ENCODE measurements around the gene CFAP74.

DNA sequence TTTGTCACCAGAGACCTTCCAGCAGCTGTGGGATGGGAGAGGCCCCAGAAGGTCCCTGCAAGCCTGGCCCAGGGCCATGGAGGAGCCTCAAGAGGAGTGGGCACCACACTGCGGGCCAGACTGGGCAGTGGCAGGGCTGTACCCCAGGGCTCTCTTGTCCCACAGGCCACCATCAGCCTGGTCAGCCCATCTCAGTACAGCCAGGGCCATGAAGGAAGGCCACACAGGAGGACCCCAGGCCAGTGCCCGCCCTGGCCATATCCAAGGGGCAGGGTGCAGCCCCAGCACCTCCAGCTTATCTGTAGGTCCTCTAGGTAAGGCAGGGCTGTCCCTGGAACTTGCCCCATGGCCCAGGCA lies 109.6 kb downstream of the CFAP74 start:
- TF ChIP-seq, protein P1, sequence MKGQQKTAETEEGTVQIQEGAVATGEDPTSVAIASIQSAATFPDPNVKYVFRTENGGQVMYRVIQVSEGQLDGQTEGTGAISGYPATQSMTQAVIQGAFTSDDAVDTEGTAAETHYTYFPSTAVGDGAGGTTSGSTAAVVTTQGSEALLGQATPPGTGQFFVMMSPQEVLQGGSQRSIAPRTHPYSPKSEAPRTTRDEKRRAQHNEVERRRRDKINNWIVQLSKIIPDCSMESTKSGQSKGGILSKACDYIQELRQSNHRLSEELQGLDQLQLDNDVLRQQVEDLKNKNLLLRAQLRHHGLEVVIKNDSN (IDR thresholded peaks at IDR 0.05), result no peak
- TF ChIP-seq TAF1 (IDR thresholded peaks at IDR 0.05; ENCODE audit: low read depth), result no peak
- no peak for TF ChIP-seq EP300 (IDR thresholded peaks at IDR 0.05; ENCODE audit: borderline replicate concordance)
- TF ChIP-seq RAD21 (IDR thresholded peaks at IDR 0.05; ENCODE audit: low read depth), result no peak
- TF ChIP-seq FOXM1 (IDR thresholded peaks at IDR 0.05; ENCODE audit: borderline replicate concordance, low read depth), result no peak
- TF ChIP-seq CEBPB (IDR thresholded peaks at IDR 0.05), result no peak
